ENCODE data around the gene NIPBL. TPM values are rescaled to one million over a fixed set of nuclear protein-coding genes. Genes with fewer than 3 reads are reported as not detected.

The NIPBL gene
- total RNA-seq, 1 experiment from 2014 or later: 61.3 TPM

- WGBS (ENCODE audit: extremely low coverage, insufficient read length, low lambda C conversion rate): no CpG with 5 or more reads among the region's 7 CpGs
- Histone ChIP-seq H2BK5ac (ENCODE audit: insufficient read length, low read length) (no peak overlapping the region), H3K4me2 (ENCODE audit: insufficient read depth, insufficient read length, low read length) (no peak overlapping the region), H4K8ac (replicated peaks; ENCODE audit: insufficient read length, low read depth, low read length) (no peak overlapping the region), H3T11ph (ENCODE audit: low read length) (no peak overlapping the region), H4K20me1 (ENCODE audit: control insufficient read depth, insufficient read depth, insufficient read length) (no peaks in the 10 kb centered on the region), H4K91ac (ENCODE audit: insufficient read length, low read depth, low read length) (no peak overlapping the region), H3K56ac (ENCODE audit: insufficient read length, low read depth, low read length) (no peak overlapping the region), H3K27ac (ENCODE audit: insufficient read length, low read depth, low read length) (no peak overlapping the region), H3K27me3 (ENCODE audit: insufficient read depth, low read length) (peaks cover 24% of the 10 kb centered on the region), H3K79me2 (ENCODE audit: insufficient read depth, low read length) (no peaks in the 10 kb centered on the region), H3K23ac (ENCODE audit: insufficient read length, low read depth, low read length) (no peak overlapping the region), H3K23me2 (ENCODE audit: insufficient read length, low read depth, low read length, poor library complexity, severe bottlenecking) (no peaks in the 10 kb centered on the region), H4K5ac (ENCODE audit: insufficient read length, low read depth, low read length) (no peak overlapping the region), H2AK5ac (ENCODE audit: insufficient read length, low read length) (no peak overlapping the region), H2BK20ac (ENCODE audit: low read depth, low read length, poor library complexity, severe bottlenecking) (no peak overlapping the region), H2BK120ac (ENCODE audit: low read depth, low read length, poor library complexity, severe bottlenecking) (no peak overlapping the region), H3K18ac (ENCODE audit: insufficient read length, low read depth, low read length) (no peak overlapping the region), H2BK15ac (ENCODE audit: low read depth, low read length) (no peak overlapping the region), H3K14ac (ENCODE audit: insufficient read depth, low read length) (no peak overlapping the region), H2AFZ (ENCODE audit: low read length) (no peak overlapping the region), H3K4me1 (ENCODE audit: insufficient read depth, low read length) (peaks cover 2% of the 10 kb centered on the region; the same call in 1 of the 2 replicates), H3K9me3 (ENCODE audit: control insufficient read depth, low read depth, low read length) (no peaks in the 10 kb centered on the region), H2BK12ac (ENCODE audit: insufficient read length, low read depth, low read length) (no peak overlapping the region), H3K79me1 (ENCODE audit: insufficient read depth, low read depth, low read length, poor library complexity, severe bottlenecking) (no peaks in the 10 kb centered on the region), H3K9ac (ENCODE audit: extremely low read depth, insufficient read length, low read length) (no peak overlapping the region), H3K4ac (ENCODE audit: low read depth, low read length) (no peak overlapping the region)
- no peak for DNase-seq
- TF ChIP-seq CTCF (conservative IDR thresholded peaks at IDR 0.05): no peak
- Mint-ChIP-seq H3K4me1 (peaks cover 24 to 33% of the 10 kb centered on the region in 2 experiments), H3K27ac (no peak overlapping the region), H3K36me3 (ENCODE audit: insufficient read depth in 1 of 3, low read depth in 3 of 3) (no peaks in the 10 kb centered on the region), H3K9me3 (no peaks in the 10 kb centered on the region; a peak in 1 of 5 replicates), H3K4me3 (no peak overlapping the region), H3K27me3 (ENCODE audit: low read depth) (peaks cover 47% of the 10 kb centered on the region)
Measured at GRCh38 chr5:37090123-37090726, 213.7 kb downstream of the NIPBL start.

All from H9 (cell line).